Effector memory CD8-positive, alpha-beta T cell (primary cell): ENCODE results near the gene GABBR2.

Source experiments
- ATAC-seq: fragments of 150-1000 bp; cut with Tn5 transposase; replicated peaks from 2 replicates; pipeline ENCODE4 v1.10.0; 2021; ENCODE audit warnings: mild to moderate bottlenecking, moderate library complexity
- DNase-seq, 3 experiments: peaks; one replicate each; pipeline ENCODE4 v3.0.0; 2021
- H3K27ac Mint-ChIP-seq, 2 donors: one replicate each; pipeline ENCODE4 v1.8.0; 2022; ENCODE audit warnings: mild to moderate bottlenecking in 2 of 2, mixed read lengths in 2 of 2, moderate library complexity in 2 of 2
- H3K27me3 Mint-ChIP-seq, 2 donors: one replicate each; pipeline ENCODE4 v1.8.0; 2022; ENCODE audit warnings: mixed read lengths in 2 of 2
- H3K36me3 Mint-ChIP-seq: one replicate; pipeline ENCODE4 v1.8.0; 2022; ENCODE audit warnings: mild to moderate bottlenecking, moderate library complexity, mixed read lengths; ENCODE audit not compliant: insufficient read depth
- H3K4me1 Mint-ChIP-seq, 2 donors: one replicate each; pipeline ENCODE4 v1.8.0; 2022; ENCODE audit warnings: low read depth in 2 of 2, mixed read lengths in 2 of 2
- H3K4me3 Mint-ChIP-seq, 2 donors: one replicate each; pipeline ENCODE4 v1.8.0; 2022; ENCODE audit warnings: mild to moderate bottlenecking in 2 of 2, mixed read lengths in 2 of 2, moderate library complexity in 2 of 2
- H3K9me3 Mint-ChIP-seq, 2 donors: one replicate each; pipeline ENCODE4 v1.8.0; 2022; ENCODE audit warnings: mixed read lengths in 2 of 2

GABBR2 gene

DNA sequence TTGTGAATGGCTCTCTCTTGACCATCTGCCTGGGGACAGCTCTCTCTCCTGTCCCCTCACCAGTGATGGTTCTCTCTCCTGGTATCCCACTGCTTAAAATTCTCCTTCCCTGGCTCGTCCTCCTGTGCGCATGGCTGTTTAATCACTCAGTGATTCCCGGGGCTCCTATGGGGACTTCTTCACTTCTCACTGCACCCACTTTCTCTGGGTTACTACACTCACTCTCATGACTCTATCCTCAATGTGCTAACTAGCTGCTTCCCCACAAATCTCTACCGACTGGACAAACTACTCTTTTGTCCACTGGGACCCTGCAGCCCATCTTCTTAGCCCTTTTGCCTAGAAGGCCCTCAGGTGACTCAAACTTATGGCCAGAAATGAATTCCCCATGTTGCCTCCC, 364.2 kb downstream of the GABBR2 start:
- Mint-ChIP-seq H3K36me3 (no peaks in the 10 kb centered on the region), H3K4me3 (no peak overlapping the region), H3K27ac (no peak overlapping the region), H3K4me1 (no peaks in the 10 kb centered on the region), H3K9me3 (no peaks in the 10 kb centered on the region), H3K27me3 (peaks cover 46 to 56% of the 10 kb centered on the region in 2 donors)
- ATAC-seq (no peak), DNase-seq (no peak)

DNA sequence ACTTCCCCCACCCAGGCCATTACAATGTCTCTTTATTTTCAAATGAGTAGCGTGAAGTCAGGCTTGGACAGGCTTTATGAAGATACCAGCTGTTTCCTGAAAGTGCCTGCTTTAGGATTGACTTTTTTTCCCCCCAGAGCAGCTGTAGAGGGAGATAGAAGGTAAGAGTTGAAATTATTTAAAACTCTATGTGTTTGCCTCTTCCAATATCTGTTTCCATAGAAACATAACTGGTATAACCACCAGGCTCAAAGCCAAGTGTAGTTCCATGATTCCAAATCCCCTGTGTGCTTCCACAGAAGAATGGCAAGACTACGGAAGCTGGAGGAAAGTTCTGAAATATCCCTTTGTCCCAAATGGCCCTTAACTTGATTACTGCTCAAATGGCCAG, 365.9 kb downstream of the GABBR2 start:
- H3K9me3 Mint-ChIP-seq, result no peaks in the 10 kb centered on the region
- H3K4me1 Mint-ChIP-seq, result no peaks in the 10 kb centered on the region
- no peak overlapping the region for H3K4me3 Mint-ChIP-seq
- DNase-seq, result no peak
- peaks cover 50 to 59% of the 10 kb centered on the region in 2 donors for H3K27me3 Mint-ChIP-seq
- ATAC-seq, result no peak
- H3K27ac Mint-ChIP-seq, result no peak overlapping the region
- H3K36me3 Mint-ChIP-seq, result no peaks in the 10 kb centered on the region

DNA sequence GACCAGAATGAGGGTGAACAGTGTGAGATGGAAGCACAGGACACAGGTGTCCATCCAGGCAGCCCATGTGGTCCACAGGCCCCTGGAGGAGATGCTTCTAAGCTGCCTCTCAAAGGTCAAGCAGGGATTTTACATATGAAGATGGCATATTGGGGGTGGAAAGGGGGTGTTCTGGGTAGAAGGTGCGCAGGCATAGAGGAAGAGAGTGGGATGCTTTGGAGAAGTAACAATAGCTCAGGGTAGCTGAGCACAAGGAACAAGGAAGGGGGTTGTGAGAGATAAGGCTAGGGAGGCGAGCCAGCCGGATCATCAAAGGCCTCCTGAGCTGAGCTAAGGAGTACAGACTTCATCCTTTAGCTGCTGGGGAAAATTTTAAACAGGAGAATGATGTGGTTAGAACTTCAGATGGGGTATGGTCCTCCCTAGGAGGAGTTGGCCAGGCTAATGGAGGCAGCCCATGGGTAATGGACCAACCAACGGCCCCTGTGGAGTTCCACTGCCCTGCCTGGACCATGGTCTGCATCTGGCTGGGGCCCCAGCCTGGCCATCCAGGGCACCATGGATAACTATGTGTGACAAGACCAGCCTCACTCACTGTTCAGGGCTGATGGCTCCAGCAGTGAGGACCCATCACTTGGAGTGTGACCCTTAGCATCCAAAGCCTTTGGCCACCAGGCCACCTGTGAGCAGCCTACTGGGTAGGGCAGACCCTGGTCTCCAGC, 366.5 kb downstream of the GABBR2 start:
- no peak overlapping the region for H3K4me3 Mint-ChIP-seq
- DNase-seq (no peak), ATAC-seq (no peak)
- H3K27me3 Mint-ChIP-seq, result peaks cover 48 to 64% of the 10 kb centered on the region in 2 donors
- H3K36me3 Mint-ChIP-seq, result no peaks in the 10 kb centered on the region
- no peaks in the 10 kb centered on the region for H3K9me3 Mint-ChIP-seq
- no peaks in the 10 kb centered on the region for H3K4me1 Mint-ChIP-seq
- H3K27ac Mint-ChIP-seq, result no peak overlapping the region

DNA sequence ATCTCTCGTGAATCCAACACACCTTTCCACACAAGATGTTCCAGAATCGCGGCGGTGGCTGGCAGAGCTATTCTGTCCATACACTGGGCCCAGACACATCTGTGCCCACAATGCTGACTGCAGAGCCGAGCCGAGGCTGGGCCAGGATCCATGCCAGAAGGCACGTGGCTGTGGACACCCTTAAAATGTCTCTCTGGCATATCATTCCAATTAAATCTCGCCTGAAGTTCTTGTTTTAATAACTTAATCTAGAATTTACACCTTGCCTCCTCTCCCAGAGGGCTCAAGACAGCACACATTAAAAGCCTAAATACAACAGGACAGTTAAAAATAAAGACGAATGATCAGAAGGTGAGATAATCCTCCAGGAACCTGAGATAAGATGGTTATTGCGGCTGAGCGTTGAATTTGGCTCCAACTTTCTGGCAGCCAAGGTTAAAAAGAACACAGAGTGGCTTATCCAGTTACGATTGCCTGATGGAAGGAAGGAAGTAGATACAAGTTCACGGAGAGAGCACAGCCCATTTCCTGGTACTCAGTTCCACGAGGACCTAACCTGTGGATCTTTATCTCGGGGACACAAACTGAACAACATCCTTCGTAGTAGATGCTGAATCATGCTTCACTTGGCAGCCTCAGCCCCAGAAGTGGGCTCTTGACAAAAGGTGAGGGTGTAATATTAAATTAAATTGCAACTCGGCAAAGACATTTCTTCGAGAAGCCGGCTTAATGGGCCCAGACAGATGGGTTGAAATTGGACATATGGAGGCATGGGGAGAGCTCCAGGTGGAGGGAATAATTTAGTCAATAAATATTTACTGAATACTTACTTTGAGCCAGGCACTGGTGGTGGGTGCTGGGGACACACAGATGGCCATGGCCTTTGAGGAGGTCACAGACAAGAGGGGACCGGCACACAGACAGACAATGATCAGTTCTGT, 367.3 kb downstream of the GABBR2 start:
- H3K27me3 Mint-ChIP-seq, result peaks cover 42 to 72% of the 10 kb centered on the region in 2 donors
- H3K9me3 Mint-ChIP-seq, result no peaks in the 10 kb centered on the region
- ATAC-seq, result no peak
- H3K4me3 Mint-ChIP-seq, result no peak overlapping the region
- DNase-seq, result no peak
- H3K27ac Mint-ChIP-seq, result no peak overlapping the region
- no peaks in the 10 kb centered on the region for H3K36me3 Mint-ChIP-seq
- H3K4me1 Mint-ChIP-seq, result no peaks in the 10 kb centered on the region

- Mint-ChIP-seq H3K4me1 (no peaks in the 10 kb centered on the region), H3K36me3 (no peaks in the 10 kb centered on the region), H3K27ac (no peak overlapping the region), H3K27me3 (peaks cover 49 to 82% of the 10 kb centered on the region in 2 donors), H3K4me3 (no peak overlapping the region), H3K9me3 (no peaks in the 10 kb centered on the region)
- ATAC-seq (no peak), DNase-seq (no peak)
Measured at GRCh38 chr9:98339987-98340800, 368.5 kb downstream of the GABBR2 start.

DNA sequence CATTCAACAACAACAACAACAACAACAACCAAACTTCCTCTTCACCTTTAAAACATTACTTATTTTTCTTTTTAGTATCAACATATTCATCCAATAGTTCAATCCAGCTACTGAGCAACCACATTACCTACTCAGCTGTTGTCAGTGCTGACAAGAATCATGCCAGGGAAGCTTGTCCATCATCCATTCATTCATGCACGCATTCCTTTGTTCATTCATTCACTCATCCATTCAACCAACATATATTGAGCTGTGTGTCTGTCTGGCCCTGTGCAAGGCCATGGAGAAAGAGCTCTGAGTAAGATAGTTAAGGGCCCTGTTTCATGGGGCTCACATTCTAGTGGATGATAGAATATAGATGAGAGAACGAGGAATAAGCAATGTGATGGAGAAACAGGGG, 373.1 kb downstream of the GABBR2 start:
- Mint-ChIP-seq H3K27me3 (peaks cover 38 to 78% of the 10 kb centered on the region in 2 donors), H3K27ac (no peak overlapping the region), H3K36me3 (no peaks in the 10 kb centered on the region), H3K4me1 (no peaks in the 10 kb centered on the region), H3K9me3 (no peaks in the 10 kb centered on the region), H3K4me3 (no peak overlapping the region)
- ATAC-seq, result no peak
- DNase-seq, result no peak

GRCh38 chr9:98334796-98335195, 373.9 kb downstream of the GABBR2 start:
- peaks cover 46 to 74% of the 10 kb centered on the region in 2 donors for H3K27me3 Mint-ChIP-seq
- ATAC-seq, result no peak
- no peaks in the 10 kb centered on the region for H3K36me3 Mint-ChIP-seq
- no peaks in the 10 kb centered on the region for H3K4me1 Mint-ChIP-seq
- no peak overlapping the region for H3K4me3 Mint-ChIP-seq
- H3K9me3 Mint-ChIP-seq, result no peaks in the 10 kb centered on the region
- no peak overlapping the region for H3K27ac Mint-ChIP-seq
- DNase-seq, result no peak

- Mint-ChIP-seq H3K27ac (no peak overlapping the region), H3K9me3 (no peaks in the 10 kb centered on the region), H3K27me3 (peaks cover 52 to 66% of the 10 kb centered on the region in 2 donors), H3K4me3 (no peak overlapping the region), H3K36me3 (no peaks in the 10 kb centered on the region), H3K4me1 (no peaks in the 10 kb centered on the region)
- ATAC-seq (no peak), DNase-seq (no peak)
Measured at GRCh38 chr9:98333703-98334582, 374.8 kb downstream of the GABBR2 start.

GRCh38 chr9:98332405-98332831, 376.3 kb downstream of the GABBR2 start:
- no peaks in the 10 kb centered on the region for H3K4me1 Mint-ChIP-seq
- H3K4me3 Mint-ChIP-seq, result no peak overlapping the region
- peaks cover 50 to 55% of the 10 kb centered on the region in 2 donors for H3K27me3 Mint-ChIP-seq
- H3K9me3 Mint-ChIP-seq, result no peaks in the 10 kb centered on the region
- no peak for DNase-seq
- no peak for ATAC-seq
- no peak overlapping the region for H3K27ac Mint-ChIP-seq
- H3K36me3 Mint-ChIP-seq, result no peaks in the 10 kb centered on the region

DNA sequence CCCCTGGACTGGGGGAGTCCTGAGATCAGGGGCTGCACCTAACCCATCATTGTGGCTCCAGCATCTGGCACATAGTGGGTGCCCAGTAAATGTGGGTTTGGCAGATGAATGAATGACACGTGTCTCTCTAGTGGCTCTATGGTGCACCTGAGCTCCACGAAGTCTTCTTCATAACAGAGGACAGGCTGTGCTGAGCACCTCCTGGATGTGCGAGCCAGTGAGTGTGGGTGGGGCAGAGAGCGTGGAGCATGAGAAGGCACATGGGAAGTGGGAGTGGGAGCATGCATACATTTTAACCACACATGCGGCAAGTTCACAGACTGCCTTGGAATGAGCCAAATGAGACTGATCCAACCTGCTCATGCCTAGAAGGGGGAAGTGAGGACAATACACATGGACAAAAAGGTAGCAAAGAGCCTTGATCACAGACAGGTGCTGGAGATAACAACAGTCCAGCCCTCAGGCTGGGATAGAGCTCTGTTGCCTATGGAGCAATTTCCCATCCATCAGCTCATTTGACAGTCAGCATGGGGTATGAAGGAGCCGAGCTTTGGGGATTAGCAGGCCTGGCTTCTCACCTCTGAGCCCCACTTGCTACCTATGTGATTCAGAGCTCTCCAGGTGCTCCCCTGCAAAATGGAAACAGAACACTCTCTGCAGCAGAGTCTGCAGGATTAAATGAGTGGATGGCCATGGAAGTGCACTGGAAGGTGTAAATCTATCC, 377.0 kb downstream of the GABBR2 start:
- Mint-ChIP-seq H3K9me3 (no peaks in the 10 kb centered on the region), H3K4me3 (no peak overlapping the region), H3K27ac (no peak overlapping the region), H3K27me3 (peaks cover 46 to 48% of the 10 kb centered on the region in 2 donors), H3K4me1 (no peaks in the 10 kb centered on the region), H3K36me3 (no peaks in the 10 kb centered on the region)
- ATAC-seq, result no peak
- DNase-seq, result no peak

DNA sequence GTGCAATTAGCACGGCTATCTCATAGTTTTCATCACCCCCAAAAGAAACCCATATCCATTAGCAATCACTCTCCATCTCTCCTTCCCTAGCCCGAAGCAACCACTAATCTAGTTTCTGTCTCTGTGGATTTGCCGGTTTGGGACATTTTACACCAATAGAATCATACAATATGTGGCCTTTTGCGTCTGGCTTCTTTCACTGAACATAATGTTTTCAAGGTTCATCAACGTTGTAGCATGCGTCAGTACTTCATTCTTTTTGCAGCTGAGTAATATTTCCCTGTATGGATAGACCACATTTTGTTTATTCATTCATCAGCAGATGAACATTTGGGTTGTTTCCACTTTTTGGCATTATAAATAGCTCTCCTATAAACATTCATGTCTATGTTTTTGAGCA, 377.9 kb downstream of the GABBR2 start:
- Mint-ChIP-seq H3K27me3 (peaks cover 40 to 41% of the 10 kb centered on the region in 2 donors), H3K4me1 (no peaks in the 10 kb centered on the region), H3K4me3 (no peak overlapping the region), H3K9me3 (no peaks in the 10 kb centered on the region), H3K27ac (no peak overlapping the region), H3K36me3 (no peaks in the 10 kb centered on the region)
- ATAC-seq (no peak), DNase-seq (no peak)

DNA sequence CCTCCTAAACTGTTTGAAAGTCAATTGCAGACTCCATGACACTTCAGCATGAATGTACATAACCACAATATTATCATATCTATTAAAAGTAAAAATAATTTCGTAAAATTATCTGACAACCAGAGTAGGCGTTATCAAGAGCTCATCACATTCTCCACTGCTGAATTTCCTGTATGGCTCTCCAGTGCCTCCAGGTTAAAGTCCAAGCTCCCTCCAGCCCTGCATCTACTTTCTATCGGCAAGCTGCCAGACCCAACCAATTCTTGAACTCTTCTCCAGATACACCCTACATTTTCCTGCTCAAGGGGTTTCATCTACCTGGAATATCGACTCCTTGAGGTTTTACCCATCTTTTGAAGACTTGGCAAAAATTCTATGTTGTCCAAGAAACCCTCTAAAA, 378.8 kb downstream of the GABBR2 start:
- Mint-ChIP-seq H3K36me3 (no peaks in the 10 kb centered on the region), H3K9me3 (no peaks in the 10 kb centered on the region), H3K4me1 (no peaks in the 10 kb centered on the region), H3K27ac (no peak overlapping the region), H3K4me3 (no peak overlapping the region), H3K27me3 (peaks cover 30 to 32% of the 10 kb centered on the region in 2 donors)
- DNase-seq, result no peak
- ATAC-seq, result no peak
